K562 (cell line): ENCODE measurements around the gene NMNAT1. TPM values are rescaled to one million over a fixed set of nuclear protein-coding genes. Genes with fewer than 3 reads are reported as not detected.
A peak's percentile ranks its signal among the peaks of the same experiment; 100 is the strongest.

Source experiments
- ATAC-seq: fragments of 200-7000 bp; cut with Tn5 transposase; 3 replicates; pipeline ENCODE4 v1.9.1; 2020; ENCODE audit warnings: moderate library complexity
- BruUV-seq: library from RNA; stranded (reverse); fragments of 400-500 nt; replicated peaks from 2 replicates; lab custom pipeline; 2021; lab: Mats Ljungman, UMichigan
- CTCF ChIA-PET: fragments of 300-600 bp; formaldehyde crosslinking; extraction: SDS; loops from one replicate; lab custom pipeline; 2021; ENCODE audit warnings: low intra/inter-chr PET ratio; lab: Yijun Ruan, JAX
- POLR2A ChIA-PET: fragments of 300-600, 350-650 bp; sonication (Branson Sonifier 250); formaldehyde crosslinking; extraction: SDS; loops from one replicate; lab custom pipeline; 2021; ENCODE audit warnings: antibody characterized with exemption, inconsistent platforms; lab: Yijun Ruan, JAX
- DNase-seq, 4 experiments: peaks; one replicate each; pipeline versions ENCODE4 v3.0.0 to v3.0.0-alpha.2; 2011 to 2018; ENCODE audit warnings: low spot score in 3 of 4, mixed read lengths in 3 of 4; ENCODE audit errors: extremely low read depth in 1 of 4
- FAIRE-seq: peaks from 2 replicates; lab custom pipeline; 2011; peaks lifted over from hg19 to GRCh38; lab: Jason Lieb, UNC
- H2AFZ ChIP-seq: 2 replicates; pipeline ENCODE4 v1.6.0; 2011; ENCODE audit warnings: low read depth, low read length, control low read depth, inconsistent platforms
- H3K27ac ChIP-seq: fragments of 200-600 bp; 3 replicates; pipeline ENCODE4 v1.8.0; 2011; ENCODE audit warnings: low read depth, mild to moderate bottlenecking, control low read depth, inconsistent platforms, low read length, moderate library complexity, mixed read lengths; ENCODE audit errors: extremely low read depth
- H3K27me3 ChIP-seq, 2 experiments: fragments of 300-600 bp in 1 of 2; 2 replicates in 1 of 2; 3 replicates in 1 of 2; pipeline versions ENCODE4 v1.6.0 to v1.8.0; 2011; ENCODE audit warnings: inconsistent platforms in 2 of 2, low read length in 2 of 2, mild to moderate bottlenecking in 1 of 2, mixed read lengths in 1 of 2, moderate library complexity in 1 of 2; ENCODE audit not compliant: control insufficient read depth in 2 of 2, insufficient read depth in 2 of 2
- H3K36me3 ChIP-seq: fragments of 300-600 bp; 3 replicates; pipeline ENCODE4 v1.8.0; 2011; ENCODE audit warnings: mild to moderate bottlenecking, low read length, inconsistent platforms; ENCODE audit not compliant: control insufficient read depth, insufficient read depth
- H3K4me1 ChIP-seq, 2 experiments: fragments of 200-600 bp in 1 of 2; replicated peaks in 1 of 2; 2 replicates in 1 of 2; 3 replicates in 1 of 2; pipeline versions ENCODE4 v1.5.1 to v1.8.0; 2011; ENCODE audit warnings: inconsistent platforms in 2 of 2, low read length in 2 of 2, mild to moderate bottlenecking in 1 of 2, mixed read lengths in 1 of 2, moderate library complexity in 1 of 2; ENCODE audit not compliant: control insufficient read depth in 2 of 2, insufficient read depth in 2 of 2
- H3K4me2 ChIP-seq: 2 replicates; pipeline ENCODE4 v1.6.1; 2011; ENCODE audit warnings: low read length, control low read depth, inconsistent platforms, mixed read lengths; ENCODE audit not compliant: insufficient read depth
- H3K4me3 ChIP-seq: fragments of 200-600 bp; sonication (generic), shearing (Covaris generic); 2 replicates; pipeline ENCODE4 v1.5.1; 2016; ENCODE audit warnings: control low read depth, inconsistent platforms
- H3K79me2 ChIP-seq: fragments of 200-600 bp; 3 replicates; pipeline ENCODE4 v1.8.0; 2011; ENCODE audit warnings: low read length, inconsistent platforms; ENCODE audit not compliant: control insufficient read depth, insufficient read depth
- H3K9ac ChIP-seq, 2 experiments: 2 replicates each; pipeline versions ENCODE4 v1.6.0 to v1.6.1; 2011; ENCODE audit warnings: low read depth in 2 of 2, low read length in 2 of 2, control low read depth in 1 of 2, inconsistent platforms in 1 of 2, mild to moderate bottlenecking in 1 of 2, mixed read lengths in 1 of 2; ENCODE audit not compliant: insufficient read depth in 1 of 2
- H3K9me1 ChIP-seq: one replicate; pipeline ENCODE4 v1.6.0; 2011; ENCODE audit warnings: inconsistent platforms, mild to moderate bottlenecking, low read length, moderate library complexity; ENCODE audit not compliant: control insufficient read depth, insufficient read depth
- H3K9me3 ChIP-seq: replicated peaks from 2 replicates; pipeline ENCODE4 v1.5.1; 2011; ENCODE audit warnings: low read depth, low read length, inconsistent platforms; ENCODE audit not compliant: control insufficient read depth, insufficient read depth
- H4K20me1 ChIP-seq: replicated peaks from 2 replicates; pipeline ENCODE4 v1.6.1; 2011; ENCODE audit warnings: low read length, inconsistent platforms, mixed read lengths; ENCODE audit not compliant: control insufficient read depth, insufficient read depth
- BCOR ChIP-seq: fragments of 450-650 bp; IDR thresholded peaks from 2 replicates; pipeline ENCODE4 v1.6.1; 2016
- DIDO1 ChIP-seq: fragments of 450-650 bp; IDR thresholded peaks from 2 replicates; pipeline ENCODE4 v1.6.1; 2016; ENCODE audit warnings: low read depth, missing biosample characterization, missing genetic modification characterization
- HSF4 ChIP-seq: fragments of 250-450 bp; sonication (Bioruptor Pico); IDR thresholded peaks from 2 replicates; pipeline ENCODE4 v2.1.2; 2022; ENCODE audit warnings: mild to moderate bottlenecking, moderate library complexity, borderline replicate concordance
- JUND ChIP-seq, 2 experiments: IDR thresholded peaks; 2 replicates in 1 of 2; 3 replicates in 1 of 2; pipeline ENCODE4 v1.6.1; 2011; ENCODE audit warnings: borderline replicate concordance in 2 of 2, low read depth in 2 of 2, low read length in 2 of 2, improper control_type of control experiment in 1 of 2, missing biosample characterization in 1 of 2, missing genetic modification characterization in 1 of 2, missing genetic modification reagents in 1 of 2
- KLF6 ChIP-seq: fragments of 250-450 bp; sonication (Bioruptor Pico); IDR thresholded peaks from 2 replicates; pipeline ENCODE4 v1.4.0; 2020; ENCODE audit warnings: mild to moderate bottlenecking, moderate library complexity, borderline replicate concordance
- L3MBTL2 ChIP-seq: fragments of 450-650 bp; IDR thresholded peaks from 2 replicates; pipeline ENCODE4 v1.6.1; 2016; ENCODE audit warnings: mild to moderate bottlenecking, moderate library complexity
- POLR2AphosphoS5 ChIP-seq: IDR thresholded peaks from 2 replicates; pipeline ENCODE4 v1.6.1; 2011; ENCODE audit warnings: mild to moderate bottlenecking, low read depth, low read length, moderate library complexity; ENCODE audit not compliant: control insufficient read depth, insufficient read depth
- SMARCA4 ChIP-seq: fragments of 450-650 bp; IDR thresholded peaks from 2 replicates; pipeline ENCODE4 v1.6.1; 2016
- TFAM ChIP-seq: fragments of 250-450 bp; sonication (Bioruptor Pico); conservative IDR thresholded peaks from 2 replicates; pipeline ENCODE4 v1.5.0; 2021; ENCODE audit warnings: mild to moderate bottlenecking, moderate library complexity
- ZNF143 ChIP-seq: sonication (generic); formaldehyde crosslinking; IDR thresholded peaks from 2 replicates; pipeline ENCODE4 v1.9.0; 2022; ENCODE audit warnings: mild to moderate bottlenecking, missing genetic modification reagents
- ZNF3 ChIP-seq: fragments of 250-450 bp; sonication (Bioruptor Pico); IDR thresholded peaks from 2 replicates; pipeline ENCODE4 v1.5.0; 2021; ENCODE audit warnings: mild to moderate bottlenecking, moderate library complexity
- ZNF79 ChIP-seq: fragments of 250-450 bp; sonication (Bioruptor Pico); IDR thresholded peaks from 2 replicates; pipeline ENCODE4 v1.4.0; 2020; ENCODE audit warnings: low read depth, mild to moderate bottlenecking, moderate library complexity
- WGBS: fragments of 100-300 bp; shearing (Covaris generic); methylation state at CpG from one replicate; pipeline ENCODE4 v1.1.6; 2016; ENCODE audit warnings: low coverage, mixed read lengths; ENCODE audit not compliant: insufficient coverage; ENCODE audit errors: missing lambda C conversion rate; 5-methylcytosine and 5-hydroxymethylcytosine counted together
- in situ Hi-C: fragments of 300-500 bp; cut with MboI; formaldehyde crosslinking; loops from 4 replicates; pipeline ENCODE4 v1.15.0; 2018; ENCODE audit warnings: inconsistent platforms, mixed read lengths
- intact Hi-C: fragments of 100-400 bp; cut with micrococcal nuclease; formaldehyde crosslinking; loops from 2 replicates; pipeline ENCODE4 v1.14.2; 2022
- polyA plus RNA-seq, 8 experiments: library from polyadenylated mRNA; depleted of rRNA in 4 of 8; stranded (reverse) in 5 of 8; unstranded in 3 of 8; fragments of >200 nt; fragmentation: Nextera tagmentation in 2 of 8; fragmentation: Illumina TruSeq in 1 of 8; extraction: Ambion mirVana in 2 of 8; extraction: Trizol in 1 of 8; gene quantifications; 2 replicates each; pipeline versions ENCODE4 v1.2.1 to v1.2.3, GENCODE V29; 2011 to 2014; ENCODE audit warnings: inconsistent platforms in 1 of 8, missing spikeins in 1 of 8
- total RNA-seq, 7 experiments: library from RNA; depleted of rRNA in 6 of 7; stranded (reverse); fragments of >200 nt in 6 of 7; fragmentation: Illumina TruSeq in 2 of 7; extraction: Trizol in 2 of 7; gene quantifications; 2 replicates each; pipeline versions ENCODE4 v1.2.1 to v1.2.3, GENCODE V29; 2011 to 2021; ENCODE audit warnings: low replicate concordance in 1 of 7
- TF ChIP-seq, protein P1 (sequence below), 2 experiments: IDR thresholded peaks; 2 replicates each; pipeline ENCODE4 v1.6.1; 2012; ENCODE audit warnings: improper control_type of control experiment in 2 of 2, low read depth in 2 of 2, low read length in 2 of 2, borderline replicate concordance in 1 of 2

The NMNAT1 gene
- total and polyA plus RNA-seq, 9 of the 15 experiments (the other 6 are each of a cell fraction or from before 2014, with no cell fraction given): 5.1 to 14.6 (median 12.1) TPM

DNA sequence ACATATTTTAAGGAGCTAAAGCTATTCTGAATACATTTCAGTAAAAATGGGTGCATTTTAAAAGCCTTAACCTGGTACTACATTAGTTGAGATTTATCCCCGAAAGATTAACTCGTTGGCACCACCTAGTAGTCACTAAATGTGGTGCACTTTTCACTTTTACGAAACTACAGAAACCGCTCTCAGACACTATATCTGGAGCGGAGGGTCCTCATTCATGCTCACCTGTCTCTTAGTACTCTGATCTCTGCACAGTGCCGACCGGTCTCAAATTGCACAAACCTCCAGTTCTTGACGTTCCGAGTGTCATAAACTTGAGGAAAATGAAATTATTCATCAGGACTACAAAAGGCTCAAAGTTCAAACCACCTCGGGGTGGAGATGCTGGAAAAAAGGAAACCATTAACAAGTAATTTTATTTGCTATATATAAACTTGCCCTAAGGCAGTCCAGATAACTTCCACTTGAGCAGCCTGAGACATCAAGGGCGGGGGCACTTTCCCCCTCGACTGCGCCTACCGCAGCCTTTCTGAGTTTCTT lies 806 bp upstream of the NMNAT1 start (continued):
- TF ChIP-seq POLR2AphosphoS5: no peak

DNA sequence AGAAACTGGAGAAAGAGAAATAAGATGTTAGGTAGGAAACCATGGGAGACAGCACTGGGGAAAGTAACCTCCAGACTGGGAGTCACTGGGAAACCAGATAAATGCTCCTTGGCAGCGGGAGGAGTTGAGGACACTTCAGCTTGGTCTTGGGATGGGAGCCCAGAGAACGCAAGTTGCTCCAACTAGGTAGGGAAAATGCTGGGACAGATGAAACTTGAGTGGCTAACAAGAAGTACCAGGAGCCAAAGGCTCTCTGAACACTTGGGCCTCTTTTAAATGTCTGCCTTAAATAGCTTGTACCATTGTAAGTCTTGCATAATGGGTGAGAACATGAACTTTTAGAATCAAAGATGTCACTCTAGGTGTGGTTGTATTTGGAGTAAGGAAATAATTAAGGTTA lies 3.0 kb downstream of the NMNAT1 start:
- H3K9ac ChIP-seq: no peak overlapping the region
- in situ Hi-C loops: loop anchor here (10.0 kb wide), 1 partner anchor 72 kb away; no protein-coding TSS in a partner anchor
- no peak overlapping the region for H3K4me3 ChIP-seq
- DNase-seq: no peak
- H3K4me1 ChIP-seq: peaks cover 12 to 13% of the 10 kb centered on the region in 2 experiments
- peaks cover 32% of the 10 kb centered on the region for H3K79me2 ChIP-seq
- peaks cover 26% of the 10 kb centered on the region for H3K36me3 ChIP-seq
- ChIA-PET CTCF (no interaction called here), POLR2A (no interaction called here)
- H3K9me3 ChIP-seq: no peaks in the 10 kb centered on the region
- no peaks in the 10 kb centered on the region for H4K20me1 ChIP-seq
- H3K4me2 ChIP-seq: no peak overlapping the region
- intact Hi-C loops: no loop called here
- TF ChIP-seq BCOR: no peak
- ATAC-seq: no peak
- no peak for FAIRE-seq
- no peak overlapping the region for H3K27ac ChIP-seq
- TSS peak; percentile 7 for BruUV-seq
- H2AFZ ChIP-seq: no peak overlapping the region
- 78% methylated on average over 2 of the region's 2 CpGs for WGBS
- no peaks in the 10 kb centered on the region for H3K9me1 ChIP-seq
- H3K27me3 ChIP-seq: no peaks in the 10 kb centered on the region

DNA sequence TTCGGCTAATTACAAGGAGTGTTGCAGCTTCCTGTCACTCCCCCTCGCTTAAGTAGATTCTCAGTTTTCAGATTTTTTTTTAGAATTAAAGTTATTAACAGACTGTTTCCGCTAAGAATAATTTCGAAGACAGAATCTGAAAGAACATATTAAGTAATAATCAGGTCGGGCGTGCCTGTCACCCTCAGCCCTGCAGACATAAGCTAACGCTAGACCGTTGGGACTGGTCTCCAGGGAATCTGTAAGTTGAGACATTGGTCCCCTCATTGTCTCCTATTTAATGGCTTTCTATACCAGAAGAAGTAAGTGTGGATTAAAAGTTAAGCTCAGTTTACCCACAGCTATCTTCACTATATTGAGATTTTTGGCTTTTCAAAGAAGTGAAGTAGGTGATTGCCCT lies 14.5 kb downstream of the NMNAT1 start:
- intact Hi-C loops (no loop called here), in situ Hi-C loops (no loop called here)
- Histone ChIP-seq H3K4me3 (no peak overlapping the region), H3K4me1 (no peaks in the 10 kb centered on the region), H3K9ac (no peak overlapping the region), H3K27ac (no peak overlapping the region), H3K9me3 (no peaks in the 10 kb centered on the region), H3K27me3 (no peaks in the 10 kb centered on the region), H3K9me1 (no peaks in the 10 kb centered on the region), H3K36me3 (peaks cover 3% of the 10 kb centered on the region; the same call in 1 of the 3 replicates), H3K4me2 (no peak overlapping the region), H3K79me2 (no peaks in the 10 kb centered on the region), H4K20me1 (no peaks in the 10 kb centered on the region), H2AFZ (no peak overlapping the region)
- ATAC-seq: no peak
- ChIA-PET POLR2A (interaction anchor here (0.8 kb wide), 1 partner anchor 14 kb away, joined by 3 read pairs; no protein-coding TSS in a partner anchor), CTCF (no interaction called here)
- 83% methylated on average over 8 of the region's 8 CpGs for WGBS
- no peak for DNase-seq
- FAIRE-seq: no peak
- BruUV-seq: no TSS peak
- TF ChIP-seq DIDO1 (tag): no peak
- no peak for TF ChIP-seq ZNF79
- no peak for TF ChIP-seq TFAM
- TF ChIP-seq, protein P1, sequence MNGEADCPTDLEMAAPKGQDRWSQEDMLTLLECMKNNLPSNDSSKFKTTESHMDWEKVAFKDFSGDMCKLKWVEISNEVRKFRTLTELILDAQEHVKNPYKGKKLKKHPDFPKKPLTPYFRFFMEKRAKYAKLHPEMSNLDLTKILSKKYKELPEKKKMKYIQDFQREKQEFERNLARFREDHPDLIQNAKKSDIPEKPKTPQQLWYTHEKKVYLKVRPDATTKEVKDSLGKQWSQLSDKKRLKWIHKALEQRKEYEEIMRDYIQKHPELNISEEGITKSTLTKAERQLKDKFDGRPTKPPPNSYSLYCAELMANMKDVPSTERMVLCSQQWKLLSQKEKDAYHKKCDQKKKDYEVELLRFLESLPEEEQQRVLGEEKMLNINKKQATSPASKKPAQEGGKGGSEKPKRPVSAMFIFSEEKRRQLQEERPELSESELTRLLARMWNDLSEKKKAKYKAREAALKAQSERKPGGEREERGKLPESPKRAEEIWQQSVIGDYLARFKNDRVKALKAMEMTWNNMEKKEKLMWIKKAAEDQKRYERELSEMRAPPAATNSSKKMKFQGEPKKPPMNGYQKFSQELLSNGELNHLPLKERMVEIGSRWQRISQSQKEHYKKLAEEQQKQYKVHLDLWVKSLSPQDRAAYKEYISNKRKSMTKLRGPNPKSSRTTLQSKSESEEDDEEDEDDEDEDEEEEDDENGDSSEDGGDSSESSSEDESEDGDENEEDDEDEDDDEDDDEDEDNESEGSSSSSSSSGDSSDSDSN (IDR thresholded peaks at IDR 0.05; ENCODE audit: borderline replicate concordance in 1 of 2, low read depth in 2 of 2, low read length in 2 of 2): no peak
- no peak for TF ChIP-seq L3MBTL2
- no peak for TF ChIP-seq JUND (IDR thresholded peaks at IDR 0.05; ENCODE audit: borderline replicate concordance, low read depth, low read length)
- no peak for TF ChIP-seq JUND (tag; IDR thresholded peaks at IDR 0.05; ENCODE audit: borderline replicate concordance, low read depth, low read length)
- no peak for TF ChIP-seq ZNF3
- no peak for TF ChIP-seq SMARCA4
- no peak for TF ChIP-seq HSF4
- TF ChIP-seq ZNF143: no peak
- no peak for TF ChIP-seq KLF6 (CRISPR knock-in tag)
